AG04449 (cell line): ENCODE data around the gene CNTNAP2.

Experiments used
- CTCF ChIA-PET: fragments of 350-600 bp; formaldehyde crosslinking; extraction: SDS; loops from one replicate; lab custom pipeline; 2021; ENCODE audit warnings: antibody characterized with exemption; lab: Yijun Ruan, JAX
- POLR2A ChIA-PET: fragments of 400-600, 350-600 bp; formaldehyde crosslinking; extraction: SDS; loops from one replicate; lab custom pipeline; 2020; ENCODE audit warnings: antibody characterized with exemption, inconsistent platforms; lab: Yijun Ruan, JAX
- DNase-seq: peaks from one replicate; pipeline ENCODE4 v3.0.0-alpha.2; 2010; ENCODE audit warnings: low read depth, low spot score
- H3K4me3 ChIP-seq: 2 replicates; pipeline ENCODE4 v1.5.1; 2011; ENCODE audit warnings: low read depth, mild to moderate bottlenecking, control low read depth, low read length
- TF ChIP-seq, protein P1 (sequence below): IDR thresholded peaks from one replicate; pipeline ENCODE4 v1.5.1; 2011; ENCODE audit warnings: mild to moderate bottlenecking, moderate library complexity, low read length, control low read depth, inconsistent platforms; ENCODE audit not compliant: insufficient read depth; ENCODE audit errors: missing control alignments

CNTNAP2 gene

DNA sequence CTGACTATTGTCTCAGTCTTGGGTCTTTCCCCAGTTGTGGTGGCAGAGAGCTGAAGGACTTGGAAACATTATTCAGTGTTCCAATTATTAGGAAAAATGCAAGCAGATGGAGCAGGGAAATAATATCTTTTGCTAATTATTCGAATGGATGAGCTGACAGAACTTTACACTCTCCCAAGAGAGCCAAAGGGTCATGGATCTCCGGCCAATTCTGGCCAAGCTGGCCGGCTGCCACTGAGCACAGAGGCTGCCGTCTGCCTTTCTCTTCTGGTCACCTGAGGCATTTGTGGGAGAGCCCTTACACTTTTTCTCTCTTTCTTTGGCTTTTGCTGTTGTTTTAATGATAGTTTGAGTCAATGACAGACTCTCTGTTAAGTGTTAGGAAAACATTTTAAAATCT lies 22.2 kb upstream of the CNTNAP2 start:
- POLR2A ChIA-PET = no interaction called here
- CTCF ChIA-PET = no interaction called here
- TF ChIP-seq, protein P1, sequence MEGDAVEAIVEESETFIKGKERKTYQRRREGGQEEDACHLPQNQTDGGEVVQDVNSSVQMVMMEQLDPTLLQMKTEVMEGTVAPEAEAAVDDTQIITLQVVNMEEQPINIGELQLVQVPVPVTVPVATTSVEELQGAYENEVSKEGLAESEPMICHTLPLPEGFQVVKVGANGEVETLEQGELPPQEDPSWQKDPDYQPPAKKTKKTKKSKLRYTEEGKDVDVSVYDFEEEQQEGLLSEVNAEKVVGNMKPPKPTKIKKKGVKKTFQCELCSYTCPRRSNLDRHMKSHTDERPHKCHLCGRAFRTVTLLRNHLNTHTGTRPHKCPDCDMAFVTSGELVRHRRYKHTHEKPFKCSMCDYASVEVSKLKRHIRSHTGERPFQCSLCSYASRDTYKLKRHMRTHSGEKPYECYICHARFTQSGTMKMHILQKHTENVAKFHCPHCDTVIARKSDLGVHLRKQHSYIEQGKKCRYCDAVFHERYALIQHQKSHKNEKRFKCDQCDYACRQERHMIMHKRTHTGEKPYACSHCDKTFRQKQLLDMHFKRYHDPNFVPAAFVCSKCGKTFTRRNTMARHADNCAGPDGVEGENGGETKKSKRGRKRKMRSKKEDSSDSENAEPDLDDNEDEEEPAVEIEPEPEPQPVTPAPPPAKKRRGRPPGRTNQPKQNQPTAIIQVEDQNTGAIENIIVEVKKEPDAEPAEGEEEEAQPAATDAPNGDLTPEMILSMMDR = no peak
- DNase-seq = no peak
- no peak overlapping the region for H3K4me3 ChIP-seq

DNA sequence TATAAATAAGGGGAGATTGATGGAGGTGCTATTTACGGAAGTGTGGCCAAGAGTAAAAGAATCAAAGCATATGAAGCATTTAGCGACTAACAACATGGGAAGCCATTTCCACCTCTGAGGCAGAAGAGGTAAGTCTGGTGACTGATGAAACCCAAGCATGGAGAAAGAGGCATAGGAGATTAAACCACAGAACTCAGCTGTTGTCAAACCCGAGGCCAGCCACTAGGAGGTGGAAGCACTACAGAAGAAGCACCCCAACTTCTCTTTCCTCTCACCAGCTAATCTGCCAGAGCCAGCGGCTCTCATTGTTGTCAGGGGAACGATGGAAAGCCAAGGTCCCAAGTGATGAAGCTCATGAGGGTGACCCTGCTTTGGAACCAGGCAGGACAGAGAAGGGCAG lies 19.6 kb upstream of the CNTNAP2 start:
- POLR2A ChIA-PET = no interaction called here
- DNase-seq = no peak

DNA sequence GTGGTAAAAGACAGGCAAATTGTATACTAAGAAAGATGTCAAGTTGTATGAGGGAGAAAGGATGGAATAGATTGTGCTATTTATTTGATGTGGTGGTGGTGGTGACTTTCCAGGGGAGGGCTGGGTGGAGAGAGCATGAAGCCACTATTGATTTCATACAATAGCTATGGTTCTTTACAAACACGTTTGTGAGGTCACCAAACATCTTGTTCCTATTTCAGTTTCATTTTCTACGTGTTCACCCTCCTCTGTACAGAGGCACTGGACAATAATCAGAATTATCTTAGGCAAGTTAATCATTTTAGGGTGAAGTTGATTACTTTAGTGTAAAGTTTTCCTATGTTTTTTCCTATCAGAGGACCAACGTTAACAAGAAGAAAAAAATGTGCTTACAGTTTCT lies 10.3 kb upstream of the CNTNAP2 start:
- H3K4me3 ChIP-seq = no peak overlapping the region
- CTCF ChIA-PET = no interaction called here
- TF ChIP-seq, protein P1 = no peak
- no peak for DNase-seq
- POLR2A ChIA-PET = no interaction called here

More for the DNA sequence above, 19.6 kb upstream of the CNTNAP2 start:
- H3K4me3 ChIP-seq = no peak overlapping the region
- TF ChIP-seq, protein P1 = no peak
- CTCF ChIA-PET = no interaction called here

DNA sequence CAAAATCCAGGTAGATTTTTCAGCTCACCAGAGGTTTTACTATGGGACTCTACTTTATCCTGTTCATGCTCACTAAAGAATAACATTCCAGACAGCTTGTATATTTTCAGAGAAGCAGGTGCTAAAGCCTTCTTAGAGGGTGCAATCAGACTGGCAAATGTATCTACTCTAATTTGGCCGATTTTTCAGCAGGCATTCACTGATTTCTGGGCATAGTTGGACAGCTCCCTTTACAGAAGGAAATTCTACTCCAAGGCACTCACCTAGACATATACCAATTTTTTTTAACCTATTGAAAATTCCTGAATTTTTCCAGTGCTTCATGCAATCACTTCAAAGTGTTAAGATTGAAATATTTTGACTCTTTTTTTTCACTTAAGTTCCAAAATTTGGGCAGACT lies 3.8 kb upstream of the CNTNAP2 start:
- ChIA-PET CTCF (no interaction called here), POLR2A (no interaction called here)
- TF ChIP-seq, protein P1 = no peak

DNA sequence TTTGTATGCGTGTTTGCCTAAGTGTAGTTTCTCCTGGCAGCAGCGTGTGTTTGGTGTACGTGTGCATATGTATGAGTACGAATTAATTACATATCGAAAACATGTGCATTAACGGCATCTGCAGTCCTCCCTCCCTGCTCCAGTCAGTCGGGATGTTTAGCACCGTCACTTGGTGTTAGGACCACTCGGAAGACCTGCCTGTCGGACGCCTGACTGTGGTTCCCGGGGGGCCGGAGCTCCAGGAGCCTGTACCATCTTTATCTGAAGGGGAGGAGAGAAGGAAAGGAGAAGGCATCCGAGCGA lies 1.1 kb upstream of the CNTNAP2 start:
- TF ChIP-seq, protein P1 = no peak
- CTCF ChIA-PET = no interaction called here
- no peak for DNase-seq
- POLR2A ChIA-PET = no interaction called here
- H3K4me3 ChIP-seq = no peak overlapping the region

More for the DNA sequence above, 3.8 kb upstream of the CNTNAP2 start:
- no peak for DNase-seq
- no peak overlapping the region for H3K4me3 ChIP-seq

DNA sequence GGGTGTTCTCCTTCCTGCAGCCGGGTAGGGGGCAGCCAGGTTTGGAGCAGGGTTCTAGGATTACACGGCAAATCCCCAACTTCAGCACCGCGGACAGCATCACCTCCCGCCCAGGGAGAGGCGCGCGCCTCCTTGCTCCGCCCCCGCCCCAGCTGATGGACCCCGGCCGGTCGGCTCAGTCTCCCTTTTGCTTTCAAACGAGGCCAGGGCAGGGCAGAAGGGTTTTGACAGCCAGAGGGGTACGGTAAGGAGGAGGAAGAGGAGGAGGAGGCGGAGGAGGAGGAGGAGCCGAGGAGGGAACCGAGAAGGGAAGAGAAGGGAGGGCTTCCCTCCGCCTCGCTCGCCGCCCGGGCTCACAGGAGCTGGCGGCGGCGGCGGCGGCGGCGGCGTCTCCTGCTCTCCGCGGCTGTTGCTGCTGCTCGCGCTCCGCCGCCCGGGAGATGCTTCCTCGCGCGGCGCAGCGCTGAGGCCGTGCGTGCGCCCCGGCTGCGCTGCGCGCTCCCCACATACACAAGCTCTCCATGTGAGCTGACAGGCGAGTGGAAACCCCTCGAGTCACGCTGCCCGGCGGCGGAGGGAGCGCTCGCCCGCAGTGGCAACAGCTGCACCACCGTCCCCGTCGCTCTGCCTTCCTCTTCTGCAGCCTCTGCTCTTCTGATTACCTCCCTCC lies 615 bp upstream of the CNTNAP2 start:
- DNase-seq = no peak
- H3K4me3 ChIP-seq = peak overlapping the region; percentile 53
- TF ChIP-seq, protein P1 = no peak
- CTCF ChIA-PET = no interaction called here
- POLR2A ChIA-PET = no interaction called here
